Caco-2 (cell line): Measurements from ENCODE around the gene SIDT2. TPM values are rescaled to one million over a fixed set of nuclear protein-coding genes. Genes with fewer than 3 reads are reported as not detected.

ENCODE experiments used
- BruUV-seq: library from RNA; stranded (reverse); fragments of 400-500 nt; replicated peaks from 2 replicates; lab custom pipeline; 2021; lab: Mats Ljungman, UMichigan
- CTCF ChIA-PET: fragments of 300-600 bp; sonication (Branson Sonifier 250); formaldehyde crosslinking; loops from one replicate; lab custom pipeline; 2022; ENCODE audit warnings: antibody characterized with exemption; lab: Charles Lee
- POLR2A ChIA-PET: fragments of 300-600 bp; sonication (Branson Sonifier 250); formaldehyde crosslinking; loops from one replicate; lab custom pipeline; 2022; ENCODE audit warnings: antibody characterized with exemption; lab: Charles Lee
- DNase-seq, 2 experiments: peaks; one replicate each; pipeline versions ENCODE4 v3.0.0 to v3.0.0-alpha.2; 2020 to 2022
- H3K27me3 ChIP-seq: replicated peaks from 2 replicates; pipeline ENCODE4 v1.6.0; 2011; ENCODE audit warnings: low read length; ENCODE audit not compliant: control insufficient read depth, insufficient read depth
- H3K36me3 ChIP-seq: 2 replicates; pipeline ENCODE4 v1.5.1; 2011; ENCODE audit warnings: low read length; ENCODE audit not compliant: control insufficient read depth, insufficient read depth
- H3K4me1 ChIP-seq: fragments of 250-450 bp; sonication (Bioruptor Pico); 2 replicates; pipeline ENCODE4 v1.5.1; 2020; ENCODE audit warnings: mild to moderate bottlenecking
- H3K4me3 ChIP-seq: 2 replicates; pipeline ENCODE4 v1.5.1; 2011; ENCODE audit warnings: low read depth, mild to moderate bottlenecking, control low read depth, low read length
- H3K9me3 ChIP-seq: fragments of 250-450 bp; sonication (Bioruptor Pico); 2 replicates; pipeline ENCODE4 v1.5.1; 2020; ENCODE audit warnings: mild to moderate bottlenecking, moderate library complexity
- H3K27ac Mint-ChIP-seq: one replicate; pipeline ENCODE4 v1.8.0; 2022; ENCODE audit warnings: mixed read lengths; ENCODE audit not compliant: unreplicated experiment
- H3K27me3 Mint-ChIP-seq: one replicate; pipeline ENCODE4 v1.8.0; 2022; ENCODE audit warnings: mixed read lengths; ENCODE audit not compliant: insufficient read depth, unreplicated experiment
- H3K36me3 Mint-ChIP-seq: one replicate; pipeline ENCODE4 v1.8.0; 2022; ENCODE audit warnings: mild to moderate bottlenecking, mixed read lengths; ENCODE audit not compliant: insufficient read depth, unreplicated experiment
- H3K4me1 Mint-ChIP-seq: one replicate; pipeline ENCODE4 v1.8.0; 2022; ENCODE audit warnings: low read depth, mixed read lengths; ENCODE audit not compliant: unreplicated experiment
- H3K4me3 Mint-ChIP-seq: one replicate; pipeline ENCODE4 v1.8.0; 2022; ENCODE audit warnings: mild to moderate bottlenecking, moderate library complexity, mixed read lengths; ENCODE audit not compliant: unreplicated experiment
- H3K9me3 Mint-ChIP-seq: one replicate; pipeline ENCODE4 v1.8.0; 2022; ENCODE audit warnings: mixed read lengths; ENCODE audit not compliant: unreplicated experiment
- intact Hi-C: fragments of 100-400 bp; cut with micrococcal nuclease; formaldehyde crosslinking; loops from one replicate; pipeline ENCODE4 v1.10.0; 2022; ENCODE audit not compliant: unreplicated experiment
- total RNA-seq: library from RNA; stranded (reverse); gene quantifications from 2 replicates; pipeline ENCODE4 v1.2.3, GENCODE V29; 2022
- TF ChIP-seq, protein P1 (sequence below), 2 experiments: fragments of 200-600 bp in 1 of 2; IDR thresholded peaks; 1 replicate in 1 of 2; 2 replicates in 1 of 2; pipeline versions ENCODE4 v1.5.1 to v1.8.0; 2011 to 2022; ENCODE audit warnings: antibody characterized with exemption in 1 of 2, control low read depth in 1 of 2, inconsistent platforms in 1 of 2, low read depth in 1 of 2, low read length in 1 of 2, mild to moderate bottlenecking in 1 of 2, moderate library complexity in 1 of 2; ENCODE audit not compliant: insufficient read depth in 1 of 2, severe bottlenecking in 1 of 2, unreplicated experiment in 1 of 2

The SIDT2 gene
- total RNA-seq, 1 experiment from 2014 or later: 61.7 TPM

DNA sequence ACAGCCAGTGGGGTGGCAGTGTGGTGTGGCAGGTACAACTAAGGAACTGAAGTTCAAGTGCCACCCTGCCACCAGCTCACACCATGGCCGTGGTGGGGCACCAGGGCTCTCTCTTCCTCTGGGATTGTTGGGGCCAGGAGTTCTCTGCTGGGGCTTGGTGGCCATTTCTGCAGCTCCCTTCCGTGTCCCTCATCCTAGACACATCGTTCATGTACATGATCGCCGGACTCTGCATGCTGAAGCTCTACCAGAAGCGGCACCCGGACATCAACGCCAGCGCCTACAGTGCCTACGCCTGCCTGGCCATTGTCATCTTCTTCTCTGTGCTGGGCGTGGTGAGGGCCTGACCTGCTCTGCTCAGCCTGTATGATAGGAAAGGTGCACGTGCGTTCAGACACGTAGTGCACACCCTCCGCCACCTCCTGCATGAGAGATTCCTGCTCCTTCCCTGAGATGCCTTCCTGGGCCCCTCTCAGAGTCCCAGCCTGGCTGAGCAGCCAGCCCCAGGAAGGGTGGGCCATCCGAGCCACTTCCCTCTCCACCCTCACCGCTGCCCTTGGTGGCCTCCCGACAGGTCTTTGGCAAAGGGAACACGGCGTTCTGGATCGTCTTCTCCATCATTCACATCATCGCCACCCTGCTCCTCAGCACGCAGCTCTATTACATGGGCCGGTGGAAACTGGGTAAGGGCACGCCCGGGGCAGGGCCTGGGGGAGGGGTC is 13.3 kb downstream of the SIDT2 start:
- H3K27me3 ChIP-seq: no peaks in the 10 kb centered on the region
- H3K4me3 ChIP-seq: no peak overlapping the region
- intact Hi-C loops: no loop called here
- TF ChIP-seq, protein P1, sequence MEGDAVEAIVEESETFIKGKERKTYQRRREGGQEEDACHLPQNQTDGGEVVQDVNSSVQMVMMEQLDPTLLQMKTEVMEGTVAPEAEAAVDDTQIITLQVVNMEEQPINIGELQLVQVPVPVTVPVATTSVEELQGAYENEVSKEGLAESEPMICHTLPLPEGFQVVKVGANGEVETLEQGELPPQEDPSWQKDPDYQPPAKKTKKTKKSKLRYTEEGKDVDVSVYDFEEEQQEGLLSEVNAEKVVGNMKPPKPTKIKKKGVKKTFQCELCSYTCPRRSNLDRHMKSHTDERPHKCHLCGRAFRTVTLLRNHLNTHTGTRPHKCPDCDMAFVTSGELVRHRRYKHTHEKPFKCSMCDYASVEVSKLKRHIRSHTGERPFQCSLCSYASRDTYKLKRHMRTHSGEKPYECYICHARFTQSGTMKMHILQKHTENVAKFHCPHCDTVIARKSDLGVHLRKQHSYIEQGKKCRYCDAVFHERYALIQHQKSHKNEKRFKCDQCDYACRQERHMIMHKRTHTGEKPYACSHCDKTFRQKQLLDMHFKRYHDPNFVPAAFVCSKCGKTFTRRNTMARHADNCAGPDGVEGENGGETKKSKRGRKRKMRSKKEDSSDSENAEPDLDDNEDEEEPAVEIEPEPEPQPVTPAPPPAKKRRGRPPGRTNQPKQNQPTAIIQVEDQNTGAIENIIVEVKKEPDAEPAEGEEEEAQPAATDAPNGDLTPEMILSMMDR (IDR thresholded peaks at IDR 0.05; ENCODE audit: insufficient read depth in 1 of 2, low read depth in 1 of 2, low read length in 1 of 2, severe bottlenecking in 1 of 2, unreplicated experiment in 1 of 2): no peak
- peaks cover 7% of the 10 kb centered on the region for H3K36me3 ChIP-seq
- no peaks in the 10 kb centered on the region for H3K9me3 Mint-ChIP-seq
- no TSS peak for BruUV-seq
- CTCF ChIA-PET: interaction anchor here (0.5 kb wide), 1 partner anchor 30 kb away, joined by 3 read pairs; no protein-coding TSS in a partner anchor
- H3K36me3 Mint-ChIP-seq: peaks cover 26% of the 10 kb centered on the region
- no peak overlapping the region for H3K27ac Mint-ChIP-seq
- H3K4me1 Mint-ChIP-seq: no peaks in the 10 kb centered on the region
- POLR2A ChIA-PET: no interaction called here
- no peaks in the 10 kb centered on the region for H3K4me1 ChIP-seq
- no peaks in the 10 kb centered on the region for H3K9me3 ChIP-seq
- no peak overlapping the region for H3K4me3 Mint-ChIP-seq
- peak in 1 of 2 experiments; percentile 42 for DNase-seq
- H3K27me3 Mint-ChIP-seq: no peaks in the 10 kb centered on the region

GRCh38 chr11:117192401-117192875 is 13.9 kb downstream of the SIDT2 start:
- BruUV-seq: no TSS peak
- POLR2A ChIA-PET: no interaction called here
- no peak overlapping the region for H3K4me3 ChIP-seq
- no peaks in the 10 kb centered on the region for H3K27me3 ChIP-seq
- H3K9me3 ChIP-seq: no peaks in the 10 kb centered on the region
- peaks cover 23% of the 10 kb centered on the region for H3K36me3 Mint-ChIP-seq
- DNase-seq: no peak
- H3K4me1 Mint-ChIP-seq: peaks cover 3% of the 10 kb centered on the region
- H3K36me3 ChIP-seq: peaks cover 5% of the 10 kb centered on the region
- peaks cover 6% of the 10 kb centered on the region for H3K4me1 ChIP-seq
- H3K4me3 Mint-ChIP-seq: no peak overlapping the region
- H3K27ac Mint-ChIP-seq: no peak overlapping the region
- CTCF ChIA-PET: no interaction called here
- no peaks in the 10 kb centered on the region for H3K9me3 Mint-ChIP-seq
- no peaks in the 10 kb centered on the region for H3K27me3 Mint-ChIP-seq
- intact Hi-C loops: no loop called here
- TF ChIP-seq, protein P1 (IDR thresholded peaks at IDR 0.05; ENCODE audit: insufficient read depth in 1 of 2, low read depth in 1 of 2, low read length in 1 of 2, severe bottlenecking in 1 of 2, unreplicated experiment in 1 of 2): no peak

DNA sequence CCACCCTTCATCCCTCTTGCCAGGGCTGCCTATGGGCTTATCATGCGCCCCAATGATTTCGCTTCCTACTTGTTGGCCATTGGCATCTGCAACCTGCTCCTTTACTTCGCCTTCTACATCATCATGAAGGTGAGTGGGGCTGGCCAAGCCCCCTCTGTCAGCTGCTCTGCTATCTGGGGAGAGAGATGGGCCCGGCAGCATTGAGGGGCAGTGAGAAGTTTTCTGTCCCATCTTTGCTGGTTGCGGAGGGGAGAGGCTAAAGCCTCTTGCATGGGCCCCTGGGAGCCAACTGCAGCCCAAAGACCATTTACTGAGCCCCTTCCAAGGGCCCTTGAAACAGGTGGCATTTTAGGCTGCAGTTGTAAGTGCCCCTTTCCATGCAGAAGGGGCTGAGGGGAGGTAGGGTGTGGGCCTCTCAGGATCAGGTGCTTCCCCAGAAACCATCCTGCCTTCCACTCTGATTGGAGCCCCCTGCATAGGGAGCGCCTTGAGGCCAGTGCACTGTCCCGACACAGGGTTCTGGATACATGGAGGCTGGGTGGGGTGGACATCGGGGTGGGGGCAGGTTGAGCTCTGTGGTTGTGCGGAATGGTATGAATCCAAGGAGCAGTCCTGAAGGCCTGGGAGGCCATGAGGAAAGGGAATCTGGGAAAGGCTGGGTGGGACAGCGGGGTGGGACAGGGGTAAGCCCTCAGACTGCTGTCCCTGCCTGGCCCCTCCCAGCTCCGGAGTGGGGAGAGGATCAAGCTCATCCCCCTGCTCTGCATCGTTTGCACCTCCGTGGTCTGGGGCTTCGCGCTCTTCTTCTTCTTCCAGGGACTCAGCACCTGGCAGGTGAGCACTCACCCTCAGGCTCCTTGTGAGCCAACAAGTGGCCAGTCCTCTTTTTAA is 14.8 kb downstream of the SIDT2 start:
- ChIA-PET CTCF (interaction anchor here (0.6 kb wide), 1 partner anchor 17 kb away, joined by 3 read pairs; no protein-coding TSS in a partner anchor), POLR2A (no interaction called here)
- peak in 1 of 2 experiments; percentile 42 for DNase-seq
- TF ChIP-seq, protein P1 (IDR thresholded peaks at IDR 0.05; ENCODE audit: insufficient read depth in 1 of 2, low read depth in 1 of 2, low read length in 1 of 2, severe bottlenecking in 1 of 2, unreplicated experiment in 1 of 2): no peak
- Mint-ChIP-seq H3K27ac (no peak overlapping the region), H3K9me3 (no peaks in the 10 kb centered on the region), H3K36me3 (peaks cover 24% of the 10 kb centered on the region), H3K27me3 (no peaks in the 10 kb centered on the region), H3K4me1 (peaks cover 12% of the 10 kb centered on the region), H3K4me3 (no peak overlapping the region)
- no peak overlapping the region for H3K4me3 ChIP-seq
- H3K36me3 ChIP-seq: peaks cover 5% of the 10 kb centered on the region; the same call in 1 of the 2 replicates
- H3K9me3 ChIP-seq: no peaks in the 10 kb centered on the region
- peaks cover 15% of the 10 kb centered on the region for H3K4me1 ChIP-seq
- BruUV-seq: no TSS peak
- H3K27me3 ChIP-seq: no peaks in the 10 kb centered on the region
- intact Hi-C loops: no loop called here
